PC-9 (cell line): Measurements from ENCODE around the gene ZDHHC14. TPM values are rescaled to one million over a fixed set of nuclear protein-coding genes. Genes with fewer than 3 reads are reported as not detected.
"Not testable (repeated sequence)": the region's sequence is repeated elsewhere in the genome, so short reads cannot be mapped to it uniquely, and the experiment has no call there.

Experiments
- BruUV-seq: library from RNA; stranded (reverse); fragments of 400-500 nt; replicated peaks from 2 replicates; lab custom pipeline; 2021; lab: Mats Ljungman, UMichigan
- CTCF ChIA-PET: fragments of 300-600 bp; sonication (Branson Sonifier 250); formaldehyde crosslinking; loops from one replicate; lab custom pipeline; 2022; ENCODE audit warnings: antibody characterized with exemption; lab: Charles Lee
- POLR2A ChIA-PET: fragments of 300-600 bp; sonication (Branson Sonifier 250); formaldehyde crosslinking; loops from one replicate; lab custom pipeline; 2022; ENCODE audit warnings: antibody characterized with exemption; ENCODE audit not compliant: unreplicated experiment; lab: Charles Lee
- DNase-seq, 2 experiments: peaks; one replicate each; pipeline versions ENCODE4 v3.0.0 to v3.0.0-alpha.2; 2015 to 2022; ENCODE audit warnings: mixed read lengths in 1 of 2
- H2AFZ ChIP-seq: fragments of 200-600 bp; sonication (generic); 2 replicates; pipeline ENCODE4 v1.8.1; 2017; ENCODE audit warnings: antibody characterized with exemption
- H3F3A ChIP-seq: fragments of 200-600 bp; sonication (generic); 2 replicates; pipeline ENCODE4 v1.8.1; 2017; ENCODE audit warnings: antibody characterized with exemption, mild to moderate bottlenecking, low read depth; ENCODE audit not compliant: insufficient read depth
- H3K27ac ChIP-seq: fragments of 200-600 bp; sonication (generic); 2 replicates; pipeline ENCODE4 v1.6.1; 2016; ENCODE audit warnings: mixed run types
- H3K27me3 ChIP-seq: fragments of 200-600 bp; sonication (generic); 2 replicates; pipeline ENCODE4 v1.6.1; 2016; ENCODE audit warnings: low read depth, mixed run types; ENCODE audit not compliant: insufficient read depth
- H3K36me3 ChIP-seq: fragments of 200-600 bp; sonication (generic); 2 replicates; pipeline ENCODE4 v1.6.1; 2016; ENCODE audit warnings: low read depth, mixed run types
- H3K4me1 ChIP-seq: fragments of 200-600 bp; sonication (generic); replicated peaks from 2 replicates; pipeline ENCODE4 v1.6.1; 2016; ENCODE audit warnings: mixed run types; ENCODE audit not compliant: insufficient read depth
- H3K4me2 ChIP-seq: fragments of 200-600 bp; sonication (generic); 2 replicates; pipeline ENCODE4 v1.6.1; 2017; ENCODE audit warnings: mixed run types
- H3K4me3 ChIP-seq: fragments of 200-600 bp; sonication (generic); 2 replicates; pipeline ENCODE4 v1.6.1; 2016; ENCODE audit warnings: mixed run types
- H3K79me2 ChIP-seq: fragments of 200-600 bp; sonication (generic); 2 replicates; pipeline ENCODE4 v1.6.1; 2017; ENCODE audit warnings: low read depth, mixed run types
- H3K9me2 ChIP-seq: fragments of 200-600 bp; sonication (generic); 2 replicates; pipeline ENCODE4 v1.8.1; 2017; ENCODE audit warnings: mild to moderate bottlenecking; ENCODE audit not compliant: insufficient read depth
- H3K9me3 ChIP-seq: fragments of 200-600 bp; sonication (generic); 2 replicates; pipeline ENCODE4 v1.8.1; 2016; ENCODE audit warnings: low read depth; ENCODE audit not compliant: insufficient read depth
- H4K20me1 ChIP-seq: fragments of 200-600 bp; sonication (generic); 2 replicates; pipeline ENCODE4 v1.8.1; 2017; ENCODE audit not compliant: insufficient read depth
- EZH2 ChIP-seq: fragments of 200-600 bp; sonication (generic); IDR thresholded peaks from 2 replicates; pipeline ENCODE4 v1.8.0; 2017; ENCODE audit warnings: antibody characterized with exemption, low read depth
- intact Hi-C: fragments of 100-400 bp; cut with micrococcal nuclease; formaldehyde crosslinking; loops from one replicate; pipeline ENCODE4 v1.10.0; 2022; ENCODE audit not compliant: unreplicated experiment
- total RNA-seq: library from RNA; stranded (reverse); gene quantifications from 2 replicates; pipeline ENCODE4 v1.2.3, GENCODE V29; 2021
- TF ChIP-seq, protein P1 (sequence below): fragments of 200-600 bp; sonication (generic); conservative IDR thresholded peaks from 2 replicates; pipeline ENCODE4 v1.6.1; 2017; ENCODE audit warnings: mixed run types, antibody characterized with exemption, mild to moderate bottlenecking, moderate library complexity

The ZDHHC14 gene
- total RNA-seq, 1 experiment from 2014 or later: 5.6 TPM

DNA sequence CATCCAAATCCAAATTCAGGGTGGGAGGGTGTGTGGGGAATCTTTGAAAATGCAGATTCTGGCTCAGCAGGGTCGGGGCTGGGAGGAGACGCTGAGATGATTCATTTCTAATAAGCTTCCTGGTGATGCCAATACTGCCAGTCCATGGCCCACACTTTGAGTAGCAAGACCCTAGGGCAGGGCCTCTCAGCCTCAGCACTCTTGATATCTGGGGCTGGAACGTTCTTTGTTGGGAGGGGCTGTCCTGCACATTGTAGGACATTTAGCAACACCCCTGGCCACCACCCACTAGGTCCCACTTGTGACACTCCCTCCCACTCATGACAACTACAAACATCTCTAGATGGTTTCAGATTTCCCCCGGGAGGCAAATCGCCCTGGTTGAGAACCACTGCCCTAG lies 191.0 kb downstream of the ZDHHC14 start:
- no peak overlapping the region for H3K27ac ChIP-seq
- no peak overlapping the region for H2AFZ ChIP-seq
- no peaks in the 10 kb centered on the region for H3K9me2 ChIP-seq
- no peaks in the 10 kb centered on the region for H4K20me1 ChIP-seq
- H3K79me2 ChIP-seq: no peaks in the 10 kb centered on the region
- H3F3A ChIP-seq: 0 out of 2 replicates have a peak, but pooled peaks cover 4% of the 10 kb centered on the region
- TF ChIP-seq EZH2: no peak
- TF ChIP-seq, protein P1, sequence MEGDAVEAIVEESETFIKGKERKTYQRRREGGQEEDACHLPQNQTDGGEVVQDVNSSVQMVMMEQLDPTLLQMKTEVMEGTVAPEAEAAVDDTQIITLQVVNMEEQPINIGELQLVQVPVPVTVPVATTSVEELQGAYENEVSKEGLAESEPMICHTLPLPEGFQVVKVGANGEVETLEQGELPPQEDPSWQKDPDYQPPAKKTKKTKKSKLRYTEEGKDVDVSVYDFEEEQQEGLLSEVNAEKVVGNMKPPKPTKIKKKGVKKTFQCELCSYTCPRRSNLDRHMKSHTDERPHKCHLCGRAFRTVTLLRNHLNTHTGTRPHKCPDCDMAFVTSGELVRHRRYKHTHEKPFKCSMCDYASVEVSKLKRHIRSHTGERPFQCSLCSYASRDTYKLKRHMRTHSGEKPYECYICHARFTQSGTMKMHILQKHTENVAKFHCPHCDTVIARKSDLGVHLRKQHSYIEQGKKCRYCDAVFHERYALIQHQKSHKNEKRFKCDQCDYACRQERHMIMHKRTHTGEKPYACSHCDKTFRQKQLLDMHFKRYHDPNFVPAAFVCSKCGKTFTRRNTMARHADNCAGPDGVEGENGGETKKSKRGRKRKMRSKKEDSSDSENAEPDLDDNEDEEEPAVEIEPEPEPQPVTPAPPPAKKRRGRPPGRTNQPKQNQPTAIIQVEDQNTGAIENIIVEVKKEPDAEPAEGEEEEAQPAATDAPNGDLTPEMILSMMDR: no peak
- no peaks in the 10 kb centered on the region for H3K36me3 ChIP-seq
- H3K4me3 ChIP-seq: no peak overlapping the region
- no peak for DNase-seq
- H3K4me1 ChIP-seq: no peaks in the 10 kb centered on the region
- ChIA-PET CTCF (no interaction called here), POLR2A (no interaction called here)
- intact Hi-C loops: no loop called here
- no peak overlapping the region for H3K4me2 ChIP-seq
- H3K9me3 ChIP-seq: no peaks in the 10 kb centered on the region
- H3K27me3 ChIP-seq: no peaks in the 10 kb centered on the region
- BruUV-seq: no TSS peak

DNA sequence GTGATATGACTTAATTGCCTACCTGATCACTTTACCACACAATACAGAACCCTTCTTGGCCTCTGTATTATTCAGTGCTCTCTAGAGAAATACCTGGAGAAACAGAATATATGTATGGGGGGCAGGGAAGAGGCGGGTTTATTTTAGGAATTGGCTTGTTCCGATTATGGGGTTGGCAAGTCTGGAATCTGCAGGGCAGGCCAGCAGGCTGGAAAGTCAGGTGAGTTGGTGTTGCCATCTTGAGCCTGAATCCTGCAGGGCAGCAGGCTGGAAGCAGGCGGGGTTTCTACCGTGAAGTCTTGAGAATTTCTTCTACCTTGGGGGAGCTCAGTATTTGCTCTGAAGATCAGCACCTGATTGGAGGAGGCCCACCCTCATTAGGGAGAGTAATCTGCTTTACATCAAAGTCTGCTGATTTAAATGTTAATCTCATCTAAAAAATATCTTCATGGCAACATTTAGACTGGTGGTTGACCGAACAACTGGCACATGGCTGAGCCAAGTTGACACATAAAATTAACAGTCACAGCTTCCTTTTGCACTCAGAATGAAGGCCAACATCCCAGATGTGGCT lies 193.9 kb downstream of the ZDHHC14 start:
- BruUV-seq: no TSS peak
- Histone ChIP-seq H3K27me3 (no peaks in the 10 kb centered on the region), H3K4me1 (peaks cover 13% of the 10 kb centered on the region), H3K36me3 (no peaks in the 10 kb centered on the region), H3K4me3 (no peak overlapping the region), H3K9me2 (no peaks in the 10 kb centered on the region), H4K20me1 (no peaks in the 10 kb centered on the region), H3K79me2 (no peaks in the 10 kb centered on the region), H2AFZ (no peak overlapping the region), H3K27ac (no peak overlapping the region), H3F3A (peaks cover 25% of the 10 kb centered on the region), H3K4me2 (no peak overlapping the region), H3K9me3 (no peaks in the 10 kb centered on the region)
- ChIA-PET CTCF (no interaction called here), POLR2A (no interaction called here)
- TF ChIP-seq EZH2: no peak
- TF ChIP-seq, protein P1: no peak
- no peak for DNase-seq
- intact Hi-C loops: no loop called here

DNA sequence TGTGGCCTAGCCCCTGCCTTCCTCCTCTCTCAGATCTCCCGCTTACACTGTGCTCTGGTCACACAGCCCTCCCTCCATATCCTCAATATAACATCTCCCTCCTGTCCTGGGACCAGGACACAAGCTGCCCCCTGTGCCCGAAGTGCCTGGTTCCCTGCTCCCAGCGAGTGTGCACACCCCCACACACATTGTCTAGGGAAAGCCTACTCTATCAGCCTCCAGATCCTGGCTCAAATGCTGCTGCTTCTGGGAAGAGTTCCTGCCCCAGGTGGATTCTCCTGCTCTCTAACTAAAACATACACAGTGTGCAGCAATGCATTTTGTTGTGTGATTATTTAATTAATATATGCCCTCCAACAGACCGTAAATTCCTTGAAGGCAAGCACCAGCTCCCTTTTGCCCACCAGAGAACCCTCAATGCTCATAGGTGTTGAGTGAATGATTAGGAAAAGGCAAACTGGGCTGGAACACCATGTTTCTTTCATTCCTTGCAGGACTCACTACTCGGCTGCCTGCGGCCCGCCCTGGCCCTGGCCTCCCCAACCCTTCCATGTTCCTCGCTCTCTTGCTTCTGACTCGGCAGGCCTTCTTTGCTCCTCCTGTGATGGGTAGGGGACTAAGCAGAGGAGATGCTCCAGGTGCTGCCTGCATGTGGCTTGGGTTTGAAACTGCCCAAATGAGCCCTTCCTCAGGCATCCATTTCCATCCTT lies 194.6 kb downstream of the ZDHHC14 start:
- POLR2A ChIA-PET: no interaction called here
- H3K79me2 ChIP-seq: no peaks in the 10 kb centered on the region
- no peaks in the 10 kb centered on the region for H3K27me3 ChIP-seq
- H3K9me3 ChIP-seq: no peaks in the 10 kb centered on the region
- H2AFZ ChIP-seq: no peak overlapping the region
- H3K4me2 ChIP-seq: no peak overlapping the region
- H3K4me1 ChIP-seq: peaks cover 19% of the 10 kb centered on the region
- no TSS peak for BruUV-seq
- H3K4me3 ChIP-seq: no peak overlapping the region
- H3K36me3 ChIP-seq: no peaks in the 10 kb centered on the region
- intact Hi-C loops: no loop called here
- TF ChIP-seq EZH2: no peak
- TF ChIP-seq, protein P1: no peak
- no peaks in the 10 kb centered on the region for H4K20me1 ChIP-seq
- no peak overlapping the region for H3K27ac ChIP-seq
- H3F3A ChIP-seq: peaks cover 28% of the 10 kb centered on the region
- CTCF ChIA-PET: no interaction called here
- no peak for DNase-seq
- no peaks in the 10 kb centered on the region for H3K9me2 ChIP-seq

DNA sequence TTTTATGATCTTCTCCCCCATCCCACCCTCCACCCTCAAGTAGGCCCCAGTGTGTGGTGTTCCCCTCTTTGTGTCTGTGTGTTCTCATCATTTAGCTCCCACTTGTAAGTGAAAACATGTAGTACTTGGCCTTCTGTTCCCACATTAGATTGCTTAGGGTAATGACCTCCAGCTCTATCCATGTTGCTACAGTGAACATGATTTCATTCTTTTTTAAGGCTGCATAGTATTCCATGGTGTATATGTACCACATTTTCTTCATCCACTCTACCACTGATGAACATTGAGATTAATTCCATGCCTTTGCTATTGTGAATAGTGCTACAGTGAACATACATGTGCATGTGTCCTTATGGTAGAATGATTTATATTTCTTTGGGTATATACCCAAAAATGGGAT lies 196.0 kb downstream of the ZDHHC14 start:
- H3K9me3 ChIP-seq, H3K27ac ChIP-seq, H3K9me2 ChIP-seq, H3K4me2 ChIP-seq, H3K79me2 ChIP-seq, H3K36me3 ChIP-seq, H3K27me3 ChIP-seq, H3K4me3 ChIP-seq, POLR2A ChIA-PET, CTCF ChIA-PET, intact Hi-C loops, H2AFZ ChIP-seq, BruUV-seq, H4K20me1 ChIP-seq, DNase-seq: not testable (repeated sequence)
- Histone ChIP-seq H3K4me1 (peaks cover 27% of the 10 kb centered on the region), H3F3A (peaks cover 34% of the 10 kb centered on the region)

DNA sequence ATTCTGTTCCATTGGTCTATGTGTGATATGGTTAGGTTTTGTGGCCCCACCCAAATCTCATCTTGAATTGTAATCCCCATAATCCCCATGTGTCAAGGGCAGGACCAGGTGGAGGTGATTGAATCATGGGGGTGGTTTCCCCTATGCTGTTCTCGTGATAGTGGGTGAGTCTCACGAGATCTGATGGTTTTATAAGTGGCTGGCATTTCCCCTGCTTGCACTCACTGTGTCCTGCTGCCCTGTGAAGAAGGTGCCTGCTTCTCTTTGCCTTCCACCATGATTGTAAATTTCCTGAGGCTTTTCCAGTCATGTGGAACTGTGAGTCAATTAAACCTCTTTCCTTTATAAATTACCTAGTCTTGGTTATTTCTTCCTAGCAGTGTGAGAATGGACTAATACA lies 197.5 kb downstream of the ZDHHC14 start:
- H2AFZ ChIP-seq, POLR2A ChIA-PET, H3K36me3 ChIP-seq, H3K9me2 ChIP-seq, H4K20me1 ChIP-seq, DNase-seq, H3K9me3 ChIP-seq, H3K79me2 ChIP-seq, H3K27me3 ChIP-seq, intact Hi-C loops, BruUV-seq: not testable (repeated sequence)
- H3K4me3 ChIP-seq: peak overlapping the region; percentile 3; the same call in 1 of the 2 replicates
- H3K4me2 ChIP-seq: peak overlapping the region; percentile 73
- H3F3A ChIP-seq: peaks cover 34% of the 10 kb centered on the region
- peak overlapping the region; percentile 64 for H3K27ac ChIP-seq
- peaks cover 27% of the 10 kb centered on the region for H3K4me1 ChIP-seq
- CTCF ChIA-PET: interaction anchor here (0.6 kb wide), 1 partner anchor 71 kb away, joined by 3 read pairs; no protein-coding TSS in a partner anchor
